Prostate gland (tissue), 2 donors: ENCODE data around the gene RNF144B. TPM values are rescaled to one million over a fixed set of nuclear protein-coding genes. Genes with fewer than 3 reads are reported as not detected.

Experiments
- DNase-seq: peaks from one replicate; pipeline ENCODE4 v3.0.0-alpha.2; 2019; ENCODE audit warnings: low spot score
- H3K27ac ChIP-seq, 2 donors: fragments of 200-600 bp; sonication (generic); 2 replicates each; pipeline ENCODE4 v1.5.1; 2017 to 2019
- H3K27me3 ChIP-seq: fragments of 200-600 bp; sonication (generic); replicated peaks from 2 replicates; pipeline ENCODE4 v1.5.1; 2019; ENCODE audit not compliant: insufficient read depth
- H3K36me3 ChIP-seq, 2 donors: fragments of 200-600 bp; sonication (generic); 1 replicate in 1 of 2; 2 replicates in 1 of 2; pipeline versions ENCODE4 v1.5.1 to v1.8.1; 2017 to 2019
- H3K4me1 ChIP-seq: fragments of 200-600 bp; sonication (generic); replicated peaks from 2 replicates; pipeline ENCODE4 v1.5.1; 2019
- H3K4me3 ChIP-seq, 2 donors: fragments of 200-600 bp; sonication (generic); 2 replicates each; pipeline ENCODE4 v1.5.1; 2017 to 2019
- H3K9me3 ChIP-seq: fragments of 200-600 bp; sonication (generic); 2 replicates; pipeline ENCODE4 v1.5.1; 2017
- POLR2A ChIP-seq: fragments of 450-650 bp; IDR thresholded peaks from one replicate; pipeline ENCODE4 v1.6.1; 2016; ENCODE audit warnings: antibody characterized with exemption, mild to moderate bottlenecking
- POLR2AphosphoS5 ChIP-seq: sonication (generic); formaldehyde crosslinking; IDR thresholded peaks from one replicate; pipeline ENCODE4 v1.6.1; 2017; ENCODE audit warnings: antibody characterized with exemption
- WGBS: methylation state at CpG from one replicate; pipeline ENCODE4 v1.1.5; 2018; 5-methylcytosine and 5-hydroxymethylcytosine counted together
- intact Hi-C: fragments of 100-400 bp; cut with DNase I; formaldehyde crosslinking; loops from one replicate; pipeline ENCODE4 v1.14.2; 2022
- total RNA-seq, 2 donors: library from RNA; depleted of rRNA; stranded (reverse); fragments of >200 nt; gene quantifications; one replicate each; pipeline ENCODE4 v1.1.0, GENCODE V29; 2016
- TF ChIP-seq, protein P1 (sequence below), 4 experiments: fragments of 200-600 bp in 2 of 4; fragments of 450-650 bp in 2 of 4; sonication (generic) in 2 of 4; IDR thresholded peaks; 1 replicate in 3 of 4; 2 replicates in 1 of 4; pipeline ENCODE4 v1.5.1; 2016 to 2019; ENCODE audit warnings: antibody characterized with exemption in 4 of 4, mild to moderate bottlenecking in 2 of 4, moderate library complexity in 2 of 4

The RNF144B gene
- total RNA-seq, 2 donors from 2014 or later = 25.3 to 50.8 TPM

DNA sequence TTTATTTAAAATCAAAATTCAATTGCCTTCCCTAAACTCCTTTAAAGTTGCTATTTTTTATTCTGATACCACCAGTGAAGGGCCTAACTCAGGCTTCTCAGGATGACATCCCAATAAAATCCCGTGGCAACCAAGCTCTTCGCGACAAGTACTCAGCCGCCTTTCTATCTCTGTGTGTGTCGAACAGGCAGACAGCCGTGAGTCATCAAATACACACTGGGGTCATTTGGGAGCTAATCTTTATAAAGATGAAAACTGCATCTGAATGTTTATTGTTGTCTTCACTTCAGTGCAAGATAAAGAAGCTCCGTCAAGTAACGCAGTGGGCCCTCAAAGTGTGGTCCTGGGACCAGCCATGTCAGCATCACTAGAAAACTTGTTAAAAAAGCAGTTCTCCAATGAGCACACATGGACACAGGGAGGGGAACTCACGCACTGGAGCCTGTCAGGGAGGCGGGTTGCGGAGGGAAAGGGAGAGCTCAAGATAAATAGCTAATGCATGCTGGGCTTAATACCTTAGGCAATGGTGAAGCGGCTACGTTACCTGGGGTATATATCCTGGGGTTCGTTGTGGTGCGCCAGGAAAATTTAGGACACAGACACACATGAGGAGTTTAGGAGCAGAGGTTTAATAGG, 119.3 kb downstream of the RNF144B start:
- intact Hi-C loops = no loop called here
- H3K4me1 ChIP-seq = no peaks in the 10 kb centered on the region
- no peak for DNase-seq
- H3K9me3 ChIP-seq = no peaks in the 10 kb centered on the region
- no peaks in the 10 kb centered on the region for H3K36me3 ChIP-seq
- H3K27me3 ChIP-seq = no peaks in the 10 kb centered on the region
- no peak overlapping the region for H3K4me3 ChIP-seq
- TF ChIP-seq POLR2AphosphoS5 (no peak), POLR2A (no peak)
- TF ChIP-seq, protein P1, sequence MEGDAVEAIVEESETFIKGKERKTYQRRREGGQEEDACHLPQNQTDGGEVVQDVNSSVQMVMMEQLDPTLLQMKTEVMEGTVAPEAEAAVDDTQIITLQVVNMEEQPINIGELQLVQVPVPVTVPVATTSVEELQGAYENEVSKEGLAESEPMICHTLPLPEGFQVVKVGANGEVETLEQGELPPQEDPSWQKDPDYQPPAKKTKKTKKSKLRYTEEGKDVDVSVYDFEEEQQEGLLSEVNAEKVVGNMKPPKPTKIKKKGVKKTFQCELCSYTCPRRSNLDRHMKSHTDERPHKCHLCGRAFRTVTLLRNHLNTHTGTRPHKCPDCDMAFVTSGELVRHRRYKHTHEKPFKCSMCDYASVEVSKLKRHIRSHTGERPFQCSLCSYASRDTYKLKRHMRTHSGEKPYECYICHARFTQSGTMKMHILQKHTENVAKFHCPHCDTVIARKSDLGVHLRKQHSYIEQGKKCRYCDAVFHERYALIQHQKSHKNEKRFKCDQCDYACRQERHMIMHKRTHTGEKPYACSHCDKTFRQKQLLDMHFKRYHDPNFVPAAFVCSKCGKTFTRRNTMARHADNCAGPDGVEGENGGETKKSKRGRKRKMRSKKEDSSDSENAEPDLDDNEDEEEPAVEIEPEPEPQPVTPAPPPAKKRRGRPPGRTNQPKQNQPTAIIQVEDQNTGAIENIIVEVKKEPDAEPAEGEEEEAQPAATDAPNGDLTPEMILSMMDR (IDR thresholded peaks at IDR 0.05) = no peak
- no peak overlapping the region for H3K27ac ChIP-seq
- WGBS = 67% methylated on average over 15 of the region's 15 CpGs

DNA sequence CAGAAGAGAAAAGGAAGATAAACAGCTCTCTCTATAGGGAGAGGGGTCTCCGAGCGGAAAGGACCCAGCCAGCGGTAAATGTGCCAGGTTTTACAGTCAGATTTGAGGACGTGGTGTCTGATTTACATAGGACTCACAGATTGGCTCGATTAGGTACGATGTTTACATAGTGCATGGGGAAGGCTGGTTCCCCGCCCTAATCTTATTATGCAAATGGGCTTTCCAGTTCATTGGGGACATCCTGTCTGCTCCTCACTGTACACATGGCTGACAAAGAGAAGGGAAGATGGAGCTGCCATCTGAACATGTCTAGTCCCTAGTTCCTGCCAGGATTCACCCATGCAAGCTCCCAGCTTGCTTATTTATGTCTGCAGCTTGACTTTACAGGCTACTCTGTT, 119.9 kb downstream of the RNF144B start:
- no peak for TF ChIP-seq POLR2AphosphoS5
- TF ChIP-seq POLR2A = no peak
- TF ChIP-seq, protein P1 (IDR thresholded peaks at IDR 0.05) = no peak
- Histone ChIP-seq H3K9me3 (no peaks in the 10 kb centered on the region), H3K4me3 (no peak overlapping the region), H3K27ac (no peak overlapping the region), H3K27me3 (no peaks in the 10 kb centered on the region), H3K36me3 (no peaks in the 10 kb centered on the region), H3K4me1 (no peaks in the 10 kb centered on the region)
- intact Hi-C loops = no loop called here
- DNase-seq = no peak
- WGBS = 29% methylated on average over 7 of the region's 7 CpGs

DNA sequence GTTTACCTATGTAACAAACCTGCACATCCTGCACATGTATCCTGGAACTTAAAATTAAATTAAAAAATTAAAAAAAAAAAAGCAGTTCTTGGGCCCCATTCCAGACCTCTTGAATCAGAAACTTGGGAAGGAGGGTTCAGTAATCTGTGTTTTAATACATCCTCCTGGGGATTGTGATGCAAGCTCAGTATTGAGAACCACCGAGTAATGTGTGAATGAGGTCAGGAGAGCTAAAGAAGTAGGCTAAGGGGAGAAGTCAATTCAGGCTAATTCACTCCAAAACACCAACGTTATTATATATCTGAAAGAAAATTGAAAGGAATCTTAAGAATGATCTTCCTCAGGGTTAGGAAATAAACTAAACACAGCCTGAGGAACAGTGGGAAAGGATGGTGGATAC, 120.4 kb downstream of the RNF144B start:
- TF ChIP-seq POLR2A (no peak), POLR2AphosphoS5 (no peak)
- TF ChIP-seq, protein P1 (IDR thresholded peaks at IDR 0.05) = no peak
- Histone ChIP-seq H3K4me3 (no peak overlapping the region), H3K36me3 (no peaks in the 10 kb centered on the region), H3K27me3 (no peaks in the 10 kb centered on the region), H3K9me3 (no peaks in the 10 kb centered on the region), H3K27ac (no peak overlapping the region), H3K4me1 (no peaks in the 10 kb centered on the region)
- 64% methylated on average over 2 of the region's 2 CpGs for WGBS
- DNase-seq = no peak
- intact Hi-C loops = no loop called here

DNA sequence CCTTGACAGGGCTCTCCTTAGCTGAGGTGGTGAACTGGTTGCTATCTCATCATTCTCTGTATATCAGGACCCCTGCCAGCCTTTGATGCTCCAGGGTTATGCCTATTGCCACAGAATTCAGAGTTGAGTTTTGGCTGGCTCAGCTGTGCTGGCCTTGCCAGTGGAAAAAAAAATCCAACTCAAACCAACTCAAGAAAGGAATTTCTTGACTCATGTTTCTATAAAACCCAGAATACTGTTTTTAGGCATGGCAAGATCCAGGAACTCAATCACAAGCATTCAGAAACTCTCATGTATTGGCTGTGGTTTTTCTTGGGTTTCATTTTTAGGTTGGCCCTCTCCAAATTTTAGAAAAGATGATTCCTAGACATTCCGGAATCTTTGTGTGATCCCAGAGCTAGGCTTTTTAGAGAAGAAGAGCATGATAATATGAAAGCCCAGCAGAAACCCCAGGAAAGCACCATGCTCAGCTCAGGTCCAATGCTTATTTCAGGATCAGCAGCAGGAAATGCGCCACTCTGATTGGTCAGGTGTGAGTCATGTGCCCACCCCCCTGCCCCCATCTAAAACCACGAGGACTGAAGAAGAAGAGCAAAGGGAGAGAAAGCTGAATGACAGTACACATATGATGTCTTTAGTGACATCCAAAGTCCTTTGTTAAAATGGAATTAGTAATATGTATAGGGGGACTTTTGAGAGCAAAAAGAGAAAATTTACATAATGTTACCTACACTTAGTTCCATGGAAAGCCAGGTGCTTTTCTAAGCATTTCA, 122.9 kb downstream of the RNF144B start:
- Histone ChIP-seq H3K36me3 (no peaks in the 10 kb centered on the region), H3K27ac (no peak overlapping the region), H3K4me3 (no peak overlapping the region), H3K27me3 (no peaks in the 10 kb centered on the region), H3K9me3 (no peaks in the 10 kb centered on the region), H3K4me1 (no peaks in the 10 kb centered on the region)
- intact Hi-C loops = no loop called here
- 82% methylated on average over 3 of the region's 3 CpGs for WGBS
- DNase-seq = no peak
- TF ChIP-seq POLR2AphosphoS5 (no peak), POLR2A (no peak)
- TF ChIP-seq, protein P1 (IDR thresholded peaks at IDR 0.05) = no peak

DNA sequence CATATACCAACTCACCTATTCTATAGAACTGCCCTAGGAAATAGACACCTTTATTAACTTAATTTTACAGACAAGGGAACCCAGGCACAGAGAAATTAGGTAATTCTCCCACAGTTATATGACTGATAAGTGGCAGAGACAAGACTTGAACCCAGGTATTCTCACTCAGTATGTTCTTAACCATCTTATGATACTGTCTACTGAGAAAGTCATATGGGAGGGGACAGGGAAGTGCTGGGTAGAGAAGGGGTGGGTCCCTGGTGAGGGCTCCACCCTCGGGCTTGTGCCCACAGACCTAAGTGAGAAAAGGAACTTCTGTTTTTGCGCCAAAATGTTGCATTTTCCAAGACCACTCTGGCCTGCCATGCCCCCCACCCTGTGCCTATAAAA, 123.5 kb downstream of the RNF144B start:
- Histone ChIP-seq H3K4me1 (no peaks in the 10 kb centered on the region), H3K4me3 (no peak overlapping the region), H3K27me3 (no peaks in the 10 kb centered on the region), H3K36me3 (no peaks in the 10 kb centered on the region), H3K27ac (no peak overlapping the region), H3K9me3 (no peaks in the 10 kb centered on the region)
- DNase-seq = no peak
- WGBS = 82% methylated on average over 2 of the region's 2 CpGs
- intact Hi-C loops = no loop called here
- TF ChIP-seq, protein P1 (IDR thresholded peaks at IDR 0.05) = no peak
- no peak for TF ChIP-seq POLR2A
- no peak for TF ChIP-seq POLR2AphosphoS5
